IMR-90 (cell line): ENCODE data around the gene OR5A1.

Experiments
- FOS ChIP-seq: fragments of 150-350 bp; IDR thresholded peaks from 2 replicates; pipeline ENCODE4 v1.6.1; 2016; ENCODE audit warnings: low read depth, low read length
- MXI1 ChIP-seq: IDR thresholded peaks from 2 replicates; pipeline ENCODE4 v1.6.1; 2012; ENCODE audit warnings: low read depth, mild to moderate bottlenecking, low read length, moderate library complexity, borderline replicate concordance
- POLR2A ChIP-seq: IDR thresholded peaks from 2 replicates; pipeline ENCODE4 v1.6.1; 2012; ENCODE audit warnings: mild to moderate bottlenecking, low read depth, low read length
- TF ChIP-seq, protein P1 (sequence below): conservative IDR thresholded peaks from 2 replicates; pipeline ENCODE4 v1.5.1; 2012; ENCODE audit warnings: mild to moderate bottlenecking, low read depth, low read length, improper control_type of control experiment

DNA sequence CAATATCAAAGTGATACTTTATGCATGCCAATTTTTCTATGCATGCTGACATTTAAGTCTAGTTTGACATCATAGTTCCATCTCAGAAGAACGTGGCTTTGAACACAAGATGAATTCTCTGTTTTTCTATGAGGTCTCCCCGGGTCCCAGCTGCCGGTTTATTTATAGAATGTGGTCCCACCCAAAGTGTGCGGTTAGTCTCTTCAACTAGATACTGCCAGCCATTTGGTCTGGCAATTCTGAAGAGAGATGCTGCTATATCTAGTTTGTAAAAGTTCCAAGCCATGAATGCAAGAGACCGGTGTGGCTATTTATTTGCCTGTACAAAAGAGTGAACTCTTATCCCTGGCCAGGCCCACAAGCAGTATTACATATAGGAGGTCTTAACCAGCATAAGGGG, 19.2 kb upstream of the OR5A1 start:
- TF ChIP-seq MXI1 (no peak), POLR2A (no peak), FOS (no peak)
- TF ChIP-seq, protein P1, sequence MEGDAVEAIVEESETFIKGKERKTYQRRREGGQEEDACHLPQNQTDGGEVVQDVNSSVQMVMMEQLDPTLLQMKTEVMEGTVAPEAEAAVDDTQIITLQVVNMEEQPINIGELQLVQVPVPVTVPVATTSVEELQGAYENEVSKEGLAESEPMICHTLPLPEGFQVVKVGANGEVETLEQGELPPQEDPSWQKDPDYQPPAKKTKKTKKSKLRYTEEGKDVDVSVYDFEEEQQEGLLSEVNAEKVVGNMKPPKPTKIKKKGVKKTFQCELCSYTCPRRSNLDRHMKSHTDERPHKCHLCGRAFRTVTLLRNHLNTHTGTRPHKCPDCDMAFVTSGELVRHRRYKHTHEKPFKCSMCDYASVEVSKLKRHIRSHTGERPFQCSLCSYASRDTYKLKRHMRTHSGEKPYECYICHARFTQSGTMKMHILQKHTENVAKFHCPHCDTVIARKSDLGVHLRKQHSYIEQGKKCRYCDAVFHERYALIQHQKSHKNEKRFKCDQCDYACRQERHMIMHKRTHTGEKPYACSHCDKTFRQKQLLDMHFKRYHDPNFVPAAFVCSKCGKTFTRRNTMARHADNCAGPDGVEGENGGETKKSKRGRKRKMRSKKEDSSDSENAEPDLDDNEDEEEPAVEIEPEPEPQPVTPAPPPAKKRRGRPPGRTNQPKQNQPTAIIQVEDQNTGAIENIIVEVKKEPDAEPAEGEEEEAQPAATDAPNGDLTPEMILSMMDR: no peak
